OCI-LY3 (cell line): ENCODE measurements around the gene TIMM21.

Experiments used
- H2AFZ ChIP-seq: fragments of 200-600, 300-600 bp; shearing (Covaris generic); 2 replicates; pipeline ENCODE4 v1.6.0; 2014; ENCODE audit warnings: antibody characterized with exemption, low read depth, low read length
- H3K27ac ChIP-seq: fragments of 200-600, 300-600 bp; sonication (generic); 2 replicates; pipeline ENCODE4 v1.5.1; 2014; ENCODE audit warnings: mild to moderate bottlenecking, low read length, moderate library complexity, mixed read lengths
- H3K27me3 ChIP-seq: fragments of 200-600, 300-600 bp; sonication (generic); 2 replicates; pipeline ENCODE4 v1.6.1; 2014; ENCODE audit warnings: low read depth, low read length, mixed read lengths
- H3K36me3 ChIP-seq: fragments of 200-600, 300-600 bp; sonication (generic); replicated peaks from 2 replicates; pipeline ENCODE3; 2014; ENCODE audit warnings: low read depth, low read length, mixed read lengths
- H3K4me1 ChIP-seq: fragments of 300-600, 200-600 bp; sonication (generic); 2 replicates; pipeline ENCODE4 v1.6.1; 2014; ENCODE audit warnings: low read length, mixed read lengths
- H3K4me2 ChIP-seq: fragments of 200-600, 300-600 bp; sonication (generic); 2 replicates; pipeline ENCODE4 v1.6.1; 2014; ENCODE audit warnings: low read length, mixed read lengths
- H3K4me3 ChIP-seq: fragments of 300-600, 200-600 bp; sonication (generic); 2 replicates; pipeline ENCODE4 v1.5.1; 2014; ENCODE audit warnings: antibody characterized with exemption, mild to moderate bottlenecking, low read length, moderate library complexity
- H3K79me2 ChIP-seq: fragments of 300-600, 200-600 bp; shearing (Covaris generic); 2 replicates; pipeline ENCODE4 v1.6.1; 2014; ENCODE audit warnings: mild to moderate bottlenecking, low read length, mixed read lengths
- H3K9ac ChIP-seq: fragments of 300-600, 200-600 bp; shearing (Covaris generic); 2 replicates; pipeline ENCODE4 v1.6.0; 2014; ENCODE audit warnings: mild to moderate bottlenecking, low read length, moderate library complexity
- H3K9me3 ChIP-seq: fragments of 200-600, 300-600 bp; shearing (Covaris generic); 2 replicates; pipeline ENCODE4 v1.6.1; 2014; ENCODE audit warnings: low read length, mixed read lengths; ENCODE audit not compliant: insufficient read depth
- H4K20me1 ChIP-seq: fragments of 200-600, 300-600 bp; sonication (generic); 2 replicates; pipeline ENCODE4 v1.6.1; 2016; ENCODE audit warnings: low read length, mixed read lengths; ENCODE audit not compliant: insufficient read depth
- CTCF ChIP-seq: fragments of 200-600, 300-600 bp; sonication (generic); IDR thresholded peaks from 2 replicates; pipeline ENCODE4 v1.5.1; 2014; ENCODE audit warnings: antibody characterized with exemption, low read length, low read depth
- EZH2phosphoT487 ChIP-seq: fragments of 200-600 bp; shearing (Covaris generic); IDR thresholded peaks from 2 replicates; pipeline ENCODE4 v1.6.1; 2018; ENCODE audit warnings: antibody characterized with exemption, mixed run types, low read depth

Gene TIMM21

GRCh38 chr18:74191577-74191976 is 43.3 kb downstream of the TIMM21 start:
- Histone ChIP-seq H2AFZ (no peak overlapping the region), H3K4me2 (no peak overlapping the region), H3K9me3 (no peaks in the 10 kb centered on the region), H3K79me2 (no peaks in the 10 kb centered on the region), H3K4me1 (peaks cover 2% of the 10 kb centered on the region; the same call in 1 of the 2 replicates), H3K9ac (no peak overlapping the region), H3K36me3 (no peaks in the 10 kb centered on the region), H3K4me3 (no peak overlapping the region), H4K20me1 (no peaks in the 10 kb centered on the region), H3K27ac (no peak overlapping the region), H3K27me3 (peaks cover 25% of the 10 kb centered on the region)
- TF ChIP-seq CTCF (no peak), EZH2phosphoT487 (no peak)

GRCh38 chr18:74194691-74195090 is 46.4 kb downstream of the TIMM21 start:
- peaks cover 18% of the 10 kb centered on the region for H3K27me3 ChIP-seq
- no peaks in the 10 kb centered on the region for H4K20me1 ChIP-seq
- H2AFZ ChIP-seq = no peak overlapping the region
- no peaks in the 10 kb centered on the region for H3K79me2 ChIP-seq
- H3K9me3 ChIP-seq = no peaks in the 10 kb centered on the region
- H3K27ac ChIP-seq = no peak overlapping the region
- TF ChIP-seq EZH2phosphoT487 (no peak), CTCF (no peak)
- H3K36me3 ChIP-seq = no peaks in the 10 kb centered on the region
- H3K4me3 ChIP-seq = no peak overlapping the region
- H3K4me1 ChIP-seq = peaks cover 13% of the 10 kb centered on the region; the same call in 1 of the 2 replicates
- no peak overlapping the region for H3K4me2 ChIP-seq
- no peak overlapping the region for H3K9ac ChIP-seq

- Histone ChIP-seq H4K20me1 (no peaks in the 10 kb centered on the region), H3K79me2 (no peaks in the 10 kb centered on the region), H3K27me3 (peaks cover 17% of the 10 kb centered on the region), H3K36me3 (no peaks in the 10 kb centered on the region), H3K4me3 (peak overlapping the region; percentile 77), H3K27ac (no peak overlapping the region), H3K9ac (peak overlapping the region; percentile 56), H3K4me2 (peak overlapping the region; percentile 85), H3K4me1 (peaks cover 13% of the 10 kb centered on the region; the same call in 1 of the 2 replicates), H2AFZ (peak overlapping the region; percentile 99), H3K9me3 (no peaks in the 10 kb centered on the region)
- no peak for TF ChIP-seq EZH2phosphoT487
- peak; percentile 99 for TF ChIP-seq CTCF
Observed at GRCh38 chr18:74196220-74197119, 48.1 kb downstream of the TIMM21 start.

GRCh38 chr18:74197705-74198341 is 49.5 kb downstream of the TIMM21 start:
- Histone ChIP-seq H4K20me1 (no peaks in the 10 kb centered on the region), H3K4me3 (no peak overlapping the region), H3K79me2 (no peaks in the 10 kb centered on the region), H3K9me3 (no peaks in the 10 kb centered on the region), H2AFZ (peak overlapping the region; percentile 97), H3K36me3 (no peaks in the 10 kb centered on the region), H3K9ac (no peak overlapping the region), H3K4me1 (peaks cover 13% of the 10 kb centered on the region; the same call in 1 of the 2 replicates), H3K27me3 (peaks cover 17% of the 10 kb centered on the region), H3K27ac (no peak overlapping the region), H3K4me2 (peak overlapping the region; percentile 17; the same call in 1 of the 2 replicates)
- no peak for TF ChIP-seq EZH2phosphoT487
- no peak for TF ChIP-seq CTCF
